Activated CD4-positive, alpha-beta memory T cell treated with anti-CD3 and anti-CD28 coated beads for 36 hours (primary cell): Measurements from ENCODE around the gene SLC24A3. TPM values are rescaled to one million over a fixed set of nuclear protein-coding genes. Genes with fewer than 3 reads are reported as not detected.

Source experiments
- CTCF ChIA-PET: fragments of 350-600 bp; sonication (Branson Sonifier 250); formaldehyde crosslinking; loops from one replicate; lab custom pipeline; 2021; ENCODE audit warnings: antibody characterized with exemption, inconsistent platforms; lab: Charles Lee
- POLR2A ChIA-PET: fragments of 350-600 bp; sonication (Branson Sonifier 250); formaldehyde crosslinking; loops from one replicate; lab custom pipeline; 2021; ENCODE audit warnings: antibody characterized with exemption; lab: Charles Lee
- DNase-seq: peaks from one replicate; pipeline ENCODE4 v3.0.0-alpha.2; 2020
- H3K27ac Mint-ChIP-seq: one replicate; pipeline ENCODE4 v1.8.0; 2021; ENCODE audit warnings: mixed read lengths
- H3K27me3 Mint-ChIP-seq: one replicate; pipeline ENCODE4 v1.8.0; 2021; ENCODE audit warnings: mixed read lengths
- H3K36me3 Mint-ChIP-seq: one replicate; pipeline ENCODE4 v1.8.0; 2021; ENCODE audit warnings: mixed read lengths
- H3K4me1 Mint-ChIP-seq: one replicate; pipeline ENCODE4 v1.8.0; 2021; ENCODE audit warnings: low read depth, mixed read lengths
- H3K4me3 Mint-ChIP-seq: one replicate; pipeline ENCODE4 v1.8.0; 2021; ENCODE audit warnings: mild to moderate bottlenecking, mixed read lengths
- H3K9me3 Mint-ChIP-seq: one replicate; pipeline ENCODE4 v1.8.0; 2021; ENCODE audit warnings: mixed read lengths
- intact Hi-C: fragments of 100-400 bp; cut with micrococcal nuclease; formaldehyde crosslinking; loops from one replicate; pipeline ENCODE4 v1.15.1; 2023
- total RNA-seq, 2 experiments: library from RNA; stranded (reverse); gene quantifications; one replicate each; pipeline ENCODE4 v1.2.3, GENCODE V29; 2021

SLC24A3 gene
- total RNA-seq = not detected

DNA sequence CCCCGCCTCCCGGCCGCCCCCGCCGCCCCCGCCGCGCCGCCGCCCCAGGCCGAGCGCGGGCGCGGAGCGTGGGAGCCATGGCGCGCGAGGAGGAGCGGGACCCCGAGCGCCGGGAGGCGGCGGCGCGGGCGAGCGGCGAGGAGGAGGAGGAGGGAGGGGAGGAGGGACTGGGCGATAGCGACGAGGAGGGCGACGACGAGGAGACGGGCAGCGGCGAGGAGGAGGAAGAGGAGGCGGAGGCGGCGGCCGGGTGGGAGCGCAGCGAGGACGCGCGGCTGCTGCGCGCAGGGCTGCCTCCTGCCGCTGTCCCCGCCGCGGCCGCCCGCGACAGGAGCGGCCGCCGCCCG is at the start of gene SLC24A3:
SLC24A3 (plus strand) TSS at position 174 of the 347 bp plus-strand sequence.
- no peak for DNase-seq
- CTCF ChIA-PET = no interaction called here
- H3K9me3 Mint-ChIP-seq = no peaks in the 10 kb centered on the region
- POLR2A ChIA-PET = interaction anchor here (0.6 kb wide), 1 partner anchor 14 kb away, joined by 3 read pairs; no protein-coding TSS in a partner anchor
- H3K4me3 Mint-ChIP-seq = no peak within 1 kb of the TSS
- no peak within 1 kb of the TSS for H3K27ac Mint-ChIP-seq
- no peaks in the 10 kb centered on the region for H3K36me3 Mint-ChIP-seq
- intact Hi-C loops = no loop called here
- no peaks in the 10 kb centered on the region for H3K4me1 Mint-ChIP-seq
- peaks cover 35% of the 10 kb centered on the region for H3K27me3 Mint-ChIP-seq

DNA sequence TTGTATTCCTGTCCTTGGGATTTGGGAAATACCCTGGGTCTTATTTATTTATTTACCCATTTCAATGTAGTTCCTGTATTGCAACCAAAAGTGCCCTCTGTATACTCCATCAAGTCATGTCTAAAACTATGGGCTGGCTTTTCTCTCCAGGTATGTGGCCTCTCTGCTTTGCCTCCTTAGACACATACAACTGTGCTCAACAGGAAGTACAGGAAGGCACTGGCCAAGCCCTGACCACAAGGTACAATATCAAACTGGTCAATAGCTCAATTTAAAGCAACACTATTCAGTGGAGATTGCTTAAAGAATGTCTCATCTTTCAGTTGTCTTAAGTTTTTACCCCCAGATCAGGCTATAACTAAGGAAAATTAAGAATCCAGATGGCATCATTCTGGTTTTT is 42.3 kb upstream of the SLC24A3 start:
- Mint-ChIP-seq H3K4me3 (no peak overlapping the region), H3K27ac (no peak overlapping the region), H3K9me3 (peaks cover 3% of the 10 kb centered on the region), H3K27me3 (peaks cover 3% of the 10 kb centered on the region), H3K4me1 (no peaks in the 10 kb centered on the region), H3K36me3 (no peaks in the 10 kb centered on the region)
- intact Hi-C loops = no loop called here
- ChIA-PET POLR2A (no interaction called here), CTCF (no interaction called here)
- DNase-seq = no peak

DNA sequence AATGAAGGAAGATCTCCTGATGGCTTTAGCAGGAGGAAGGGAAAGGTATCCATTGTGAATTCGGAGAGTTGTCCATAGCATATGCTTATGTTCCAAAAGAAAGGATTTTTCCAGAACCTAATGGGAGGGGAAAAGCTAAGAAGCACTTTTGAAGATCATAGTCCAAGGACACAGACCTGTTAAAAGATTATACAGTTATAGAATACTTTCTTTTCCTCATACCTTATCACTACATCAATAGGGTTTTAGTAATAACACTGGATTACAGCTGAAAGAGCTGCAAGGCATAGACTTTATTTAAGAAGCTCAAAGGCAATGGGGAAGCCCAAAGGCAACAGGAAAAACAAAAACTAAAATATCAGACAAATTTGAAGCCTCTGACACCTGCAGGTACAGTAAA is 39.8 kb upstream of the SLC24A3 start:
- no peaks in the 10 kb centered on the region for H3K36me3 Mint-ChIP-seq
- peaks cover 3% of the 10 kb centered on the region for H3K27me3 Mint-ChIP-seq
- no peak overlapping the region for H3K27ac Mint-ChIP-seq
- no peak overlapping the region for H3K4me3 Mint-ChIP-seq
- DNase-seq = no peak
- ChIA-PET POLR2A (interaction anchor here (0.6 kb wide), 1 partner anchor 34 kb away, joined by 3 read pairs; no protein-coding TSS in a partner anchor), CTCF (no interaction called here)
- intact Hi-C loops = no loop called here
- H3K4me1 Mint-ChIP-seq = no peaks in the 10 kb centered on the region
- H3K9me3 Mint-ChIP-seq = peaks cover 3% of the 10 kb centered on the region

DNA sequence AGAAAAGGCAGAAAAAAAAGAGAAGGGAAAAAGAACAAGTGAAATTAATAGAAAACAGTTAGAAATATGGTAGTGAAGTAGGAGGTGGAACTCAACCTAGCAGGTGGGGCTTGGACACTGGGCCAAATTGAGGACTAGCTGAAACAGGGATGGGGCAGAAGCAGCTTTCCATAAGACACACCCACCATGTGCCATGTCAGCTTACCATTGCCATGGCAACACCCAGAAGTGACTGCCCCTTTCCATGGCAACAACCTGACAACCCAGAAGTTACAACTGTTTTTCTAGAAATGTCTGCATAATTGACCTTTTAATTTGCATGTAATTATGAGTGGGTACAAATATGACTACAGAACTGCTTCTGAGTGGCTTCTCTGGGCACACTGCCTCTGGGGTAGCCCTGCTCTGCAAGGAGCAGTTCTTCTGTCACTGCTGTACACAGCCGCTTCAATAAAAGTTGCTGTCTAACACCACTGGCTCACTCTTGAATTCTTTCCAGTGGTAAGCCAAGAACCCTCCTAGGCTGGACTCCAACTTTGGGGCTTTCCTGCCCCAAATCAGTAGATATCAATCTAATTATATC is 35.9 kb upstream of the SLC24A3 start:
- DNase-seq = no peak
- Mint-ChIP-seq H3K9me3 (no peaks in the 10 kb centered on the region), H3K27ac (no peak overlapping the region), H3K27me3 (no peaks in the 10 kb centered on the region), H3K36me3 (no peaks in the 10 kb centered on the region), H3K4me3 (no peak overlapping the region), H3K4me1 (no peaks in the 10 kb centered on the region)
- intact Hi-C loops = no loop called here
- POLR2A ChIA-PET = no interaction called here
- CTCF ChIA-PET = interaction anchor here (1.5 kb wide), 1 partner anchor 30 kb away, joined by 7 read pairs; no protein-coding TSS in a partner anchor

DNA sequence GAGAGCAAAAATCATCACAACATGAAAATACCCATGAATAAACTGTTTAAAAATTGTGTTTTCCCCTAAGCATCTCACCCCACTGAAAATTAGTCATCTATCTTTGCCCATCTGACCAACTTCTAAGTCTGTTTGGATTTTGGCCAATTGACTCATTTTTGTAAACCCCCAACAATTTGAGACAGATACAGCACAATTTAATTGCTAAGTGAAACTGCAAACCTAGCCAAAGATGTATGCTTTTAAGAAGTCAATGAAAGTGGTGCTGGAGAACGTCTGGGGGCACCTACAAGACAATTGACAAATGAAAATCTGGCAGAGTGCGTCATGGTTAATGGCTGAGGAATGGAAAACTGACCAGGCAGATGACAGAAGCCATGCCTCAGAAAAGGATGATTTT is 30.9 kb upstream of the SLC24A3 start:
- Mint-ChIP-seq H3K4me1 (no peaks in the 10 kb centered on the region), H3K4me3 (no peak overlapping the region), H3K9me3 (peaks cover 5% of the 10 kb centered on the region), H3K36me3 (no peaks in the 10 kb centered on the region), H3K27ac (no peak overlapping the region), H3K27me3 (no peaks in the 10 kb centered on the region)
- intact Hi-C loops = no loop called here
- POLR2A ChIA-PET = no interaction called here
- CTCF ChIA-PET = no interaction called here
- DNase-seq = no peak

DNA sequence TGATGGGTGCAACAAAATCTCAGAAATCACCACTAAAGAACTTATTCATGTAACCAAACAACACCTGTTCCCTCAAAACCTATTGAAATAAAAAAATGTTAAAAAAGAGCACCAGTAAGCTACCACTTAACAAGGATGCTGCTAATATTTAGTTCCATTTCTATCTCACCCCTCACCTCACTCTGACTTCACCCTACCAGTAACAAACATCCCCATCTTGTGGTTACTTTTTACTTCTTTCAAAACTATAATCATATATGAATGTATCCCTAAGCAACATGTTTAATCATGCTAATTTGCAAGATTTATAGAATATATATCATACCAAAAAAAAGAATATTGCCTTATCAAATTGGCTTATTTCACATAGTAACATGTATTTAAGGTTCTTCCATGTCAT is 27.4 kb upstream of the SLC24A3 start:
- H3K36me3 Mint-ChIP-seq = no peaks in the 10 kb centered on the region
- H3K4me3 Mint-ChIP-seq = no peak overlapping the region
- CTCF ChIA-PET = no interaction called here
- no peak for DNase-seq
- POLR2A ChIA-PET = no interaction called here
- H3K27ac Mint-ChIP-seq = no peak overlapping the region
- H3K4me1 Mint-ChIP-seq = no peaks in the 10 kb centered on the region
- H3K9me3 Mint-ChIP-seq = peaks cover 16% of the 10 kb centered on the region
- intact Hi-C loops = no loop called here
- no peaks in the 10 kb centered on the region for H3K27me3 Mint-ChIP-seq

DNA sequence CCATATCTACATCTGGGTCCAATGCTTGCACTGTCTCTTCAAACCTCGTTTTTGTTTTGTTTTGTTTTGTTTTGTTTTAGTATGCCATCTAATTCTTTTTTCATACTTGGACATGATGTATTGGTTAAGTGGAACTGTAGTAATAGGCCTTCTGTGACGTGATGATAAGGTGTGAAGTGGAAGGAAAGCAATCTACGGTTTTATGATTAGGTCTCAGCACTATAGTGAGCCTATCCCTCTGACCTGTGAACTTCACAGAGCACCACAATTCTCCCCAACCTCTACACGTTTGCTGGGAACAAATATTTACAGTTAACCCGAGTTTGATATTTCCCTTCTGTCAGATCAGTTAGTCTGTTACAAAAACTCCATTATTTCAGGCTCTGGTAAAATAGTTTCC is 19.1 kb upstream of the SLC24A3 start:
- Mint-ChIP-seq H3K4me1 (no peaks in the 10 kb centered on the region), H3K27ac (no peak overlapping the region), H3K9me3 (peaks cover 7% of the 10 kb centered on the region), H3K4me3 (no peak overlapping the region), H3K36me3 (no peaks in the 10 kb centered on the region), H3K27me3 (peaks cover 2% of the 10 kb centered on the region)
- ChIA-PET CTCF (no interaction called here), POLR2A (no interaction called here)
- no peak for DNase-seq
- intact Hi-C loops = no loop called here

DNA sequence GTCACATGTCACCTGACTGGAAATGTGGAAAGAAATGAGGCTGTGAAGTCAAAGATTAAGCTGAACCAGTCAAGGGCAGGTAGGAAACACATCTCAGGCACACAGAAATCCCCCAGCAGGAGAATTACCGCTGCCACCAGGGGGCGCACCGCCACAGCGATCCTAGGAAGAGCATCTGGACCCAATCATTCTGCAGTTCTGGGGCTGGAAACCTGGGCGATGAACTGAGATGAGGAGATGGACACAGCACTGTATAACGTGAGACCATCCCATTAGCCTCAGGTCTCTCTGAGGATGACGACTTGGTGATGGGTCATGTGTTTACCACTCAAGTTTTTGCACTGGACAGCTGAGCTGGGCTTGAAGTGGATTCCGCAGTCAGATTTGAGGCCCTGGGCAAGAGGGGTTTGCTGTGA is 6.5 kb upstream of the SLC24A3 start:
- H3K4me3 Mint-ChIP-seq = no peak overlapping the region
- POLR2A ChIA-PET = no interaction called here
- no peak overlapping the region for H3K27ac Mint-ChIP-seq

DNA sequence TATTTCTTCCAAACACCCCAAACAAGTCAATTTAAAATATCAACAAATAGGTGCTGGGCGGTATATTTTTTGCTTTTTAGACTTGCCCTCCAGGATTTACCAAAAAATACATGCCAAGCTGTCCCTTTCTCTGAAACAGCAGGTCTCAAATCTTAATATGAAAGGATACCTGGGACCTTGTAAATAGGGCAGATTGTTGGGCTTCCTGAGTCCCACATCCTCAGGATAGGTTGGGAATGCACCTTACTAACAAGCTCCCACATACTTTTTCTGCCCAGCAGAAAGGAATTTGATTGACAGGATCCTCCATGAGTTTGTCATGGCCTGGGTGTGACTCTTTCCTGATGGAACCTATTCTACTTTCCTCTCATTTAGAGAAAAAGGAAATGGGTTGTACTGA is 4.9 kb upstream of the SLC24A3 start:
- no peak overlapping the region for H3K4me3 Mint-ChIP-seq
- no peaks in the 10 kb centered on the region for H3K36me3 Mint-ChIP-seq
- no peak overlapping the region for H3K27ac Mint-ChIP-seq
- no peaks in the 10 kb centered on the region for H3K4me1 Mint-ChIP-seq
- DNase-seq = no peak
- CTCF ChIA-PET = interaction anchor here (1.1 to 4.3 kb wide), 5 partner anchors 12 to 454 kb away, joined by 3 to 35 read pairs (median 7); no protein-coding TSS in a partner anchor
- POLR2A ChIA-PET = no interaction called here
- intact Hi-C loops = loop anchor here (2.0 kb wide), 1 partner anchor 377 kb away; no protein-coding TSS in a partner anchor
- H3K9me3 Mint-ChIP-seq = no peaks in the 10 kb centered on the region
- H3K27me3 Mint-ChIP-seq = peaks cover 25% of the 10 kb centered on the region

More for the DNA sequence above, 6.5 kb upstream of the SLC24A3 start:
- Mint-ChIP-seq H3K27me3 (peaks cover 18% of the 10 kb centered on the region), H3K4me1 (no peaks in the 10 kb centered on the region), H3K36me3 (no peaks in the 10 kb centered on the region), H3K9me3 (no peaks in the 10 kb centered on the region)
- CTCF ChIA-PET = interaction anchor here (0.8 to 4.3 kb wide), 10 partner anchors 15 to 456 kb away, joined by 3 to 35 read pairs (median 4); no protein-coding TSS in a partner anchor
- intact Hi-C loops = loop anchor here (1.0 to 2.0 kb wide), 2 partner anchors 379 to 456 kb away; no protein-coding TSS in a partner anchor
- peak; percentile 69 for DNase-seq

DNA sequence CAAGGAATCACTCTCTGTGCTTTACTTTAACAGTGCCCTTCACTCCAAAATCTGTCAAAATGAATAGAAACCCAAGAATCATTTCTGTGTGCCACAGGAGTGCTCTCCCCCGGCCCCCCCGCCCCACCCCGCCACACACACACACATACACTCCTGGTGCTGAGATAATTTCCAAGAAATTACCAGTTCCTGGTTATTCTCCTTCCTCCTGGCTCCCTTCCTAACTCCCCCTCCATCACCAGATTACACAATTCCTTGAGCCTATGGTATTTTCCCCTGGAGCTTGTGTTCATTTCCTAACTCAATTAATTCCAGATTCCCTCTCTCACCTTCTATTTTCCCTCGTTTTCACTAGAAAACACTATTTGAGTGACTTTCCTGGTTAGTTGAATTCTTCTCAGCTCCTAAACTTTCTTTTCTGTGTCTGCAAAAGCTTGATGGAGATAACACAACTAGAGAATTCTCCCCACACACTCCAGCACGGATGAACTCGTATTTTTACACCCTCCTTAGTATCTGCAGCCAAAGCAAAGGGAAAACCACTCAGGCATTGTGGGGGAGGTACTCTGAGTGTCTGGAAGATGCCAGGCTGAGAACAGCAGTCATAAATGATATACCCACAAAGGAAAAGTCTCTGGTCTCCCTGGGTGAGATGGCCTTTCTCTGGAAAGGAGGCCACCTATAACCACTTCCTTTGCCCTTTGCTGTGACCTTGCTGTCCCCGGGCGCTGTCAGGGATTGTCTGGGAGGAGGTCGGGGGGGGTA is 1.9 kb upstream of the SLC24A3 start:
- Mint-ChIP-seq H3K4me1 (no peaks in the 10 kb centered on the region), H3K9me3 (no peaks in the 10 kb centered on the region), H3K36me3 (no peaks in the 10 kb centered on the region), H3K27me3 (peaks cover 39% of the 10 kb centered on the region), H3K4me3 (no peak overlapping the region), H3K27ac (no peak overlapping the region)
- ChIA-PET POLR2A (no interaction called here), CTCF (interaction anchor here (0.5 to 1.1 kb wide), 2 partner anchors 451 to 584 kb away, joined by 3 read pairs; no protein-coding TSS in a partner anchor)
- DNase-seq = no peak
- intact Hi-C loops = no loop called here

DNA sequence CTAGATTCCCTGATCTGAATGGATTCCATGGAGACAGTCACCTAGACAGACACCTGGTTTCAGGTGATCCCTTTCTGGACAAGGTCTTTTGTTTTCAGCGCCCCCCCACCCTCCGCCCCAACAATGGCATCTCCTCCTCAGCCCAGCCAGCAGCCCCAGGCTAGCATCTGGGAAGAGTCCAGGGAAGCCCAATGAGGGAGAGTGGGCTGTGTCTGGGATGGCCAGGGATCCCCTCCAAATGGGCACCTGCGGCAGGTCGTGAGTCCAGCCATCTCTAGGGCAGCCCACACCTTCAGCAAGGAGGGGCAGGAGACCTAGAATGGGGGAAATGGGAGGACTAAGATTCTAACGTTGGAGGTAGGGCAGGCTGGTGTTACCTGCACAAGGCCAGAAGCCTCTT is 1.2 kb upstream of the SLC24A3 start:
- H3K36me3 Mint-ChIP-seq = no peaks in the 10 kb centered on the region
- intact Hi-C loops = no loop called here
- no peak for DNase-seq
- POLR2A ChIA-PET = no interaction called here
- no peak overlapping the region for H3K4me3 Mint-ChIP-seq
- CTCF ChIA-PET = no interaction called here
- peaks cover 35% of the 10 kb centered on the region for H3K27me3 Mint-ChIP-seq
- no peaks in the 10 kb centered on the region for H3K9me3 Mint-ChIP-seq
- H3K4me1 Mint-ChIP-seq = no peaks in the 10 kb centered on the region
- no peak overlapping the region for H3K27ac Mint-ChIP-seq

DNA sequence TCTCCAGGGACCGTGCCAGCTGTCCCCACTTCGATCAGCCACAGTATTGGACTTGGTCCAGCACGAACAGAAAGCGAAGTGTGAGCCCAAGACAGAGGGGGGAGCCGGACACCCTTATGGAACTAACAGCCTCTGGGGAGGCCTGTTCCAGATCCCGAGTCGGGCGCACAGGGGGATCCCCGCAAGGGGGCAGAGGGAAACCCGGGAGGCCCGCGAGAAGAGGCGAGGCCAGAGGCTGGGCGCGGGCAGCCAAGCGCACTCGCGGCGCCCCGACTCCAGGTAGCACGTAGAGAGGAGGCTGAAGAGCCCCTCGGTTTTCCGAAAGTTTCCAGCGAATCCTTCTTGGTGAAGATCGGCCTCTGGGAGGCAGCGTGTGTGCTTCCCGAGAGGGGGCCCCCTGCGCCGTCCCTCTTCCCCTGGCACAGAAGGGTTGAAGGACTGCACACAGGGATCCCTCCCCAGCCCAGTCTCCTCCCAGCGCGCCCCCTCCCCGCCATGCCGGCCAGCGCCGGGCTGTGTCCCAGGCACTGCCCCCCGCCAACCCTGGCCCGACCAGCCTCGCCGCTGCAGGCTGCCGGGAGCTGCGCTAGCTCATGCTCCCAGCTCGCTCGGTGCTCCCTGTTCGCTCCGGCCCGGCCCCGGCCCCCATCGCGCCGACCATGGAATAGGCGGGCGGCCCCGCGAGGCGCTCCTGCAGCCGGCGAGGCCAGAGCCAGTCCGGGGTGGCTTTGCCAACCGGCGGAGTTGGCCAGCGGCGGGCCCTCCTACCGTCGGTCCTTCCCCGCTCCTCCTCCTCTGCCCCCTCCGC is 577 bp upstream of the SLC24A3 start:
- Mint-ChIP-seq H3K27ac (no peak overlapping the region), H3K4me3 (no peak overlapping the region), H3K4me1 (no peaks in the 10 kb centered on the region), H3K9me3 (no peaks in the 10 kb centered on the region), H3K27me3 (peaks cover 35% of the 10 kb centered on the region), H3K36me3 (no peaks in the 10 kb centered on the region)
- CTCF ChIA-PET = no interaction called here
- DNase-seq = no peak
- intact Hi-C loops = no loop called here
- POLR2A ChIA-PET = interaction anchor here (0.6 kb wide), 1 partner anchor 14 kb away, joined by 3 read pairs; no protein-coding TSS in a partner anchor
